Aorta (tissue), 5 donors: Measurements from ENCODE around the gene HOXA5. TPM values are rescaled to one million over a fixed set of nuclear protein-coding genes. Genes with fewer than 3 reads are reported as not detected.

Experiments
- ATAC-seq: fragments of 200-7000 bp; cut with Tn5 transposase; one replicate; pipeline ENCODE4 v1.9.1; 2022; ENCODE audit warnings: moderate library complexity; ENCODE audit not compliant: low FRiP score
- DNase-seq, 2 donors: peaks; one replicate each; pipeline ENCODE4 v3.0.0-alpha.2; 2020
- H3K27ac ChIP-seq, 2 donors: one replicate each; pipeline ENCODE4 v1.5.1; 2013; ENCODE audit warnings: low read length in 2 of 2, mild to moderate bottlenecking in 2 of 2, moderate library complexity in 2 of 2, control low read depth in 1 of 2, inconsistent platforms in 1 of 2, low read depth in 1 of 2
- H3K27me3 ChIP-seq, 2 donors: one replicate each; pipeline ENCODE4 v1.6.1; 2013; ENCODE audit warnings: control low read depth in 1 of 2, low read length in 1 of 2, mild to moderate bottlenecking in 1 of 2, moderate library complexity in 1 of 2; ENCODE audit not compliant: insufficient read depth in 2 of 2, control insufficient read depth in 1 of 2
- H3K36me3 ChIP-seq, 2 donors: one replicate each; pipeline ENCODE4 v1.6.1; 2013; ENCODE audit warnings: control low read depth in 1 of 2, low read length in 1 of 2, mild to moderate bottlenecking in 1 of 2; ENCODE audit not compliant: insufficient read depth in 2 of 2, control insufficient read depth in 1 of 2
- H3K4me1 ChIP-seq, 2 donors: one replicate each; pipeline ENCODE4 v1.6.1; 2013; ENCODE audit warnings: low read length in 2 of 2, control low read depth in 1 of 2, mild to moderate bottlenecking in 1 of 2, moderate library complexity in 1 of 2; ENCODE audit not compliant: insufficient read depth in 2 of 2, control insufficient read depth in 1 of 2
- H3K4me3 ChIP-seq, 2 donors: one replicate each; pipeline ENCODE4 v1.5.1; 2013; ENCODE audit warnings: low read length in 2 of 2, control low read depth in 1 of 2, mild to moderate bottlenecking in 1 of 2
- H3K9me3 ChIP-seq: one replicate; pipeline ENCODE4 v1.6.1; 2013; ENCODE audit warnings: mild to moderate bottlenecking, low read length; ENCODE audit not compliant: control insufficient read depth
- WGBS, 2 donors: extraction: QIAGEN DNeasy Blood & Tissue Kit; methylation state at CpG; one replicate each; pipeline ENCODE4 v1.1.7; 2013; 5-methylcytosine and 5-hydroxymethylcytosine counted together
- intact Hi-C, 2 donors: fragments of 100-400 bp; cut with DNase I; formaldehyde crosslinking; loops; one replicate each; pipeline versions ENCODE4 v1.14.2 to v1.15.0; 2022
- polyA plus RNA-seq, 2 donors: library from polyadenylated mRNA; stranded (reverse); fragments of 200-250 nt; gene quantifications; one replicate each; pipeline ENCODE4 v1.2.3, GENCODE V29; 2013
- total RNA-seq, 2 donors: library from RNA; stranded (reverse); fragmentation: NEBNext Ultra II Directional; extraction: Animal tissue kit (Norgen Biotek cat#: 25700); gene quantifications; one replicate each; pipeline ENCODE4 v1.2.1, GENCODE V29; 2021
- donor health status: healthy with polysubstance abuse.
- donor health status: Bipolar disorder and iron deficiency.
- donor health status: DM: no; HTN: no; CAD: no.
- donor health status: DM: no; HTN: no; CAD: no.
- donor health status: DM: yes; HTN: yes; CAD: no.

HOXA5 gene
- total and polyA plus RNA-seq, 4 donors: 1.6 to 11.8 (median 5.4) TPM

- WGBS, 2 donors: 0 to 1% methylated on average over 53 to 59 of the region's 59 CpGs
- Histone ChIP-seq H3K4me1 (no peaks in the 10 kb centered on the region), H3K36me3 (no peaks in the 10 kb centered on the region), H3K27me3 (peaks cover 0 to 1% of the 10 kb centered on the region in 2 donors), H3K9me3 (no peaks in the 10 kb centered on the region), H3K4me3 (peak overlapping the region; percentile 29 to 52), H3K27ac (no peak overlapping the region)
- peak; percentile 63 to 86 for DNase-seq
- ATAC-seq: peak; percentile 12
- intact Hi-C loops: no loop called here
Observed at GRCh38 chr7:27173511-27173955, 30.1 kb upstream of the HOXA5 start.

GRCh38 chr7:27172823-27173510, 29.5 kb upstream of the HOXA5 start:
- H3K27ac ChIP-seq: no peak overlapping the region

GRCh38 chr7:27172315-27172774, 28.9 kb upstream of the HOXA5 start:
- intact Hi-C loops: no loop called here
- Histone ChIP-seq H3K9me3 (no peaks in the 10 kb centered on the region), H3K4me1 (no peaks in the 10 kb centered on the region), H3K27ac (no peak overlapping the region), H3K4me3 (no peak overlapping the region), H3K27me3 (peaks cover 0 to 1% of the 10 kb centered on the region in 2 donors), H3K36me3 (no peaks in the 10 kb centered on the region)
- DNase-seq (peak in 1 of 2 donors; percentile 72), ATAC-seq (no peak)
- WGBS, 2 donors: 50 to 52% methylated on average over 10 of the region's 10 CpGs

More at GRCh38 chr7:27172823-27173510, 29.5 kb upstream of the HOXA5 start:
- Histone ChIP-seq H3K27me3 (peaks cover 0 to 1% of the 10 kb centered on the region in 2 donors), H3K4me1 (no peaks in the 10 kb centered on the region), H3K4me3 (peak overlapping the region; percentile 29 to 52), H3K36me3 (no peaks in the 10 kb centered on the region), H3K9me3 (no peaks in the 10 kb centered on the region)
- peak; percentile 79 for ATAC-seq
- 3 to 6% methylated on average over 58 of the region's 58 CpGs for WGBS, 2 donors
- intact Hi-C loops: no loop called here
- peak; percentile 53 to 92 for DNase-seq

GRCh38 chr7:27171637-27172314, 28.3 kb upstream of the HOXA5 start:
- Histone ChIP-seq H3K4me3 (no peak overlapping the region), H3K27ac (no peak overlapping the region), H3K9me3 (no peaks in the 10 kb centered on the region), H3K27me3 (peaks cover 0 to 1% of the 10 kb centered on the region in 2 donors), H3K4me1 (no peaks in the 10 kb centered on the region), H3K36me3 (no peaks in the 10 kb centered on the region)
- intact Hi-C loops: no loop called here
- 40 to 49% methylated on average over 30 of the region's 30 CpGs for WGBS, 2 donors
- DNase-seq (peak; percentile 30 to 73), ATAC-seq (no peak)

- Histone ChIP-seq H3K9me3 (no peaks in the 10 kb centered on the region), H3K4me3 (no peak overlapping the region), H3K36me3 (no peaks in the 10 kb centered on the region), H3K4me1 (no peaks in the 10 kb centered on the region), H3K27ac (no peak overlapping the region), H3K27me3 (peaks cover 0 to 1% of the 10 kb centered on the region in 2 donors)
- 49 to 56% methylated on average over 8 of the region's 8 CpGs for WGBS, 2 donors
- intact Hi-C loops: no loop called here
- DNase-seq (peak; percentile 20 to 76), ATAC-seq (no peak)
Observed at GRCh38 chr7:27171325-27171636, 27.8 kb upstream of the HOXA5 start.

- ATAC-seq: no peak
- Histone ChIP-seq H3K27me3 (peaks cover 0 to 1% of the 10 kb centered on the region in 2 donors), H3K9me3 (no peaks in the 10 kb centered on the region), H3K36me3 (no peaks in the 10 kb centered on the region), H3K4me3 (no peak overlapping the region), H3K4me1 (no peaks in the 10 kb centered on the region), H3K27ac (no peak overlapping the region)
- 49 to 56% methylated on average over 11 of the region's 11 CpGs for WGBS, 2 donors
- DNase-seq: no peak
- intact Hi-C loops: no loop called here
Observed at GRCh38 chr7:27170426-27171324, 27.2 kb upstream of the HOXA5 start.

- 19% methylated on average over 28 to 46 of the region's 46 CpGs for WGBS, 2 donors
- intact Hi-C loops: loop anchor here in 1 of 2 donors (2.0 to 10.0 kb wide), 2 partner anchors 965 to 1313 kb away; partner anchors contain the start of genes CBX3 and HNRNPA2B1
- Histone ChIP-seq H3K36me3 (no peaks in the 10 kb centered on the region), H3K9me3 (no peaks in the 10 kb centered on the region), H3K27ac (no peak overlapping the region), H3K4me1 (no peaks in the 10 kb centered on the region), H3K4me3 (no peak overlapping the region), H3K27me3 (peaks cover 0 to 1% of the 10 kb centered on the region in 2 donors)
- DNase-seq (peak; percentile 42 to 84), ATAC-seq (no peak)
Observed at GRCh38 chr7:27169658-27170425, 26.4 kb upstream of the HOXA5 start.
